Esophagus mucosa (tissue), 1 donor: Measurements from ENCODE around the gene FNDC3B. TPM values are rescaled to one million over a fixed set of nuclear protein-coding genes. Genes with fewer than 3 reads are reported as not detected.
A peak's percentile ranks its signal among the peaks of the same experiment; 100 is the strongest.

ENCODE experiments used
- ATAC-seq: fragments of 200-7000 bp; cut with Tn5 transposase; one replicate; pipeline ENCODE4 v1.9.1; 2020
- total RNA-seq: library from RNA; stranded (reverse); gene quantifications from one replicate; pipeline ENCODE4 v1.2.4, GENCODE V29; 2023
- donor health status: DM: yes; HTN: yes; CAD: no.

The FNDC3B gene
- total RNA-seq, 1 donor from 2014 or later: 19.9 TPM

GRCh38 chr3:172138193-172138537 lies 98.8 kb downstream of the FNDC3B start:
- no peak for ATAC-seq

- ATAC-seq: peak; percentile 53
These were observed 99.6 kb downstream of the FNDC3B start for GRCh38 chr3:172138792-172139507.

- ATAC-seq: no peak
These were observed 100.3 kb downstream of the FNDC3B start for GRCh38 chr3:172139528-172140276.

GRCh38 chr3:172140499-172141391 lies 101.4 kb downstream of the FNDC3B start:
- peak; percentile 88 for ATAC-seq

- ATAC-seq: peak; percentile 46
These were observed 102.9 kb downstream of the FNDC3B start for GRCh38 chr3:172142051-172142863.

- no peak for ATAC-seq
These were observed 103.6 kb downstream of the FNDC3B start for GRCh38 chr3:172142864-172143451.

GRCh38 chr3:172143739-172144497 lies 104.5 kb downstream of the FNDC3B start:
- ATAC-seq: no peak

GRCh38 chr3:172144601-172145000 lies 105.2 kb downstream of the FNDC3B start:
- no peak for ATAC-seq

GRCh38 chr3:172145031-172145686 lies 105.8 kb downstream of the FNDC3B start:
- ATAC-seq: no peak

- no peak for ATAC-seq
These were observed 107.0 kb downstream of the FNDC3B start for GRCh38 chr3:172146349-172146748.

GRCh38 chr3:172147113-172147818 lies 107.9 kb downstream of the FNDC3B start:
- no peak for ATAC-seq

- no peak for ATAC-seq
These were observed 108.9 kb downstream of the FNDC3B start for GRCh38 chr3:172148241-172148640.

GRCh38 chr3:172148702-172149565 lies 109.6 kb downstream of the FNDC3B start:
- ATAC-seq: no peak

- no peak for ATAC-seq
These were observed 110.9 kb downstream of the FNDC3B start for GRCh38 chr3:172150268-172150667.

GRCh38 chr3:172150913-172151650 lies 111.7 kb downstream of the FNDC3B start:
- no peak for ATAC-seq

- no peak for ATAC-seq
These were observed 112.6 kb downstream of the FNDC3B start for GRCh38 chr3:172151651-172152649.

GRCh38 chr3:172152874-172153273 lies 113.5 kb downstream of the FNDC3B start:
- no peak for ATAC-seq
